IPS DF 4.7 (cell line): ENCODE data around the gene CHRND.

Source experiments
- DNase-seq: peaks from one replicate; pipeline ENCODE4 v3.0.0-alpha.2; 2013; ENCODE audit warnings: low spot score; ENCODE audit errors: extremely low read depth

Gene CHRND

DNA sequence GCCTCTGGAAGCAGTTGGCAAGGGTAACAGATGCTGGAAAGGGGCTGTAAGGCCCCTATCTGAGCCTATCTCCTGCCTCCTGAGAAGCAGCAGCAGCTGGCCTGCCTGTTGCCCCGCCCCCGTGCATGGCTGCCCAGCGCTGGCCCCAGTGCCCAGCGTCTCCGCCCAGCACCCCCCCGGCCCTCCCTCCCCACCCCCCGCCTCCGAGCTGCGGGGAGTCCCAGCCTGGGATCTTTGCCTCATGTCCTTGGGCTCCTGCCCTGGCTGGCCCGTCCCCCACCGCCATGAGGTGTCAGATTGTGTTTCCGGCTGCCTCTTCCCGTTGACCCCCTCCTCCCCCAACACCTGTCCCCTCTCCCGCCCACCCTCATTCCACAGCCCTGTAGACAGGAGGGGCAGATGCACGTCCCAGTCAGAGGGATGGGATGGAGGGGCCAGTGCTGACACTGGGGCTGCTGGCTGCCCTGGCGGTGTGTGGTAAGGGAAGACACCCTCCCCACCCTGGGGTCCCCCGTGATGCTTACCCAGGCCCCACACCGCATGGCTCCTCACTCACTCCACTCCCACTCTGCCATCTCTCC, at the start of gene CHRND:
TSS of gene CHRND (plus strand) at position 370 of the 581 bp plus-strand sequence. CDS start at position 426, 56 bp downstream.
- DNase-seq = no peak

DNA sequence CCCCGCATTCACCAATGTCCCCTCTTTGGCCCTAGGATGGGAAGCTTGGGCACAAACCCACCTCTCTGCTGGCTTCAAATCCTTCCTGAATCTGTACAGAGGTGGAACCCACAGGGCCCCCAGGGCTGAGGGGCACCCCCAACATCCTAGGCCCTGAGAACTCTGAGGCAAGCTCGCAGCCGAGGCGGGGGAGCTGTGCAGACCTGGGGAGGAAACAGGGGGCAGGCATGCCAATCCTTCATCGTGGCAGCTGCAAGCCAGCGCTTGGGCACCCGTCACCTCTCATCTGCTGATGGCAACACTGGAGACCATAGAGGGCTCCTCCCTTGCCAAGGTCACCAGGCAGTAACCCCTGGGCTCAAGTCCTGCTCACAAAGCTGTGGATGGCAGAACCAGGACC, 49.2 kb upstream of the CHRND start:
- no peak for DNase-seq

DNA sequence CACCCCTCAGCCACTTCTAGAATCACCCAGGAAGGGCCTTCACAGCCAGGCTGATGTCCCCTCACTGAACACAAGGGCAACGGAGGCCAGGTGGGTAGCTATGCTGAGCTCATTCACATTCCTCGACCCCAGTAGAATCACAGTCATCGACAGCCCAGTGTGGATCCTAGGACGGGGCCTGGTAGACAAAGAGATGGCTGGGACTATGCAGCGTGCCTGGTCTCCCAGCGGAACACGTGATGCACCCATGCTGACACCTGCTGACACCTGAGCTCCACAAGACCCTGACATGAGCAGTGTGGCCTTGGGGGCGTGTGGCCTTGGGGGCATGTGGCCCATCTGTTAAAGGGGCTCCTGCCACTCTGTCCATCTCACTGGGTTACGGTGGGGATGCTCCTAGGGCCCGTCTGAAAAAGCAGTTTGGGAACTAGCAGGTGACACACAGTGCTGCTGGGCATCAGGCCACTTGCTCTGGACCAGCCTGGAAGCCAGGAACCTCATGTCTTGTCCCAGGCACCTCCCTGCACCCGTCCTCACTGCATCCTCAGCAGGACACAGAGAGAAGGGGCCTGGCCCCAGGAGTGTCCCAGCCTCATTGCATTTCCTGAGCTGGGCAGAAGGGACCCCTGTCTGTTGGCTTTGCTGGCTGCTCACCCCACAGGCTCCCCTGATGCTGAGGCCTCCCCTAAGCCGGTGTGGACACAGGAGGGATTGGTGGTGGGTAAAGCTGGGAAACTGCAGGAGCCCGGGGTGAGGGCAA, 48.0 kb upstream of the CHRND start:
- DNase-seq = no peak

DNA sequence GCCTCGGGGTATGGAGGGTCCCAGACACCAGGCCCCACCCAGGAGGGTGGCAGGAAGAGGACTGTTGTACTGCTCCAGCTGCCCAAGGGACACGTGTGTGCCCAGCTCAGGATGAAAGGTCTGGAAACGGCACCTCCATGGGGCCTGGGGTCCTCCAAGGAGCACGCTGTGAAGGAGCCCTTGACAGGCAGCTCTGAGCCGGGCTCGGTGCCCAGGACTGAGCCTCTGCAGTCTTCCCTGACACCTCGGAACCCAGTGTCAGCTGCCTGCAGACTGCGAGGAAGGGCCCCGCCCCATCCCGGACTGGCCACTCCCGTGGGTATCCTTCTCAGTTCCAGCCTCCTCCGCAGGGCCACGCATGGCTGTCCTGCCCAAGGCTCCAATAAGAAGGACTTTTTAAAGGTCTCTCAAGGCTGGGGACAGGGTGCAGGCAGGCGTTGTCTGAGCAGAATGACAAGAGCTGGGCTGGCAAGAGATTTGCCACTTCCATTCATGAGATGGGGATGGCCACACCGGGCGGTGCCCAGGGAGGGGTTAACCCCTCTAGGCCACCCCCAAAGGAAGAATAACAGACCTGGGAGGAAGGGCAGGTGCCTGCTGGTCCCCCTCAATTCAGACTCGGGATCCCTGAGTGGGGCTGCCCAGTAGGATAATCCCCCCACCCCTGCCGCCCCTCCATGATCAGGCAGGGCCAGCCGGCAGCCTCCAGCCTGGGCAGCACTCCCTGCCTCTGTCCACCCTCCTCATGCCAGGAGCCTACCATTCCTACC, 47.2 kb upstream of the CHRND start:
- no peak for DNase-seq

DNA sequence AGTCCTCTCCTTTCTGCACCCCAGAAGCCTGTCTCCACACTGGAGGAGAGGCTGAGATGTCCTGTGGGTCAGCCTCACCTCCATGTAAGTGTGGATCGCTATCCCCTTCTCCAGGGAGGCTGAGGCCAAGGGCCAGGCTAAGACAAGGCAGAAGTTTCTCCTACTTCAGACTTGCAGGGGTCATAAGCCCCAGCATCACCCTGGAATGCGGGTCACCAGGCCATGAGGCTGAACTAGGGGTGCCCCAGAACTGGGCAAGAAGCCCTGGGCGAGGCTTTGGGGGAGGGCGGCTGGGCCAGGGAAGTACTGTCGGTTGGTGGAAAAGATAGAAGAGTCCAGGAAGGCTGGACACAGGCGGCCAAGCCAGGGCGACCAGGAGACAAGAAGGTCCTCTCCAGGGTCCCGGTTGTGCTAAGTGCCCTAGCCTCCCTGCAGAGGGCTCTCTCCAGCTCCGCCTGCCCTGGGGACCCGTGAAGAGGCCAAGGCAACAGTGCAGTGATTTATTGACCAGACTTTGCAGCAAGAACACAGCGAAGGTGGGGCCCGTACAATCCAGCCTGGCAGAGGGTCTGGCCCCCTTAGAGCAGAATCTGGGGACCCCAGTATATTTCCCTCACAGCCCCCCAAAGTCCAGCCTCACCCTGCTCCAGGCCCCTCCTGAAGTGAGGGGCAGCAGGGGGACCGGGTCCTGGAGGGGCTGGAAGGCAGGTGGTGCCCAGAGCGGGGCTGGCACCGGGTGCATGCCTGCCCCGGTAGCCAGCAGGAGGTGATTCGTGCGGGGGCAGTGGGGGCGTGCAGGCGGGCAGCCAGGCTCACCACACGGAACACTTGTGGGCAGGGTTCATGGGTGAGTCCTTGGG, 46.4 kb upstream of the CHRND start:
- DNase-seq = no peak

DNA sequence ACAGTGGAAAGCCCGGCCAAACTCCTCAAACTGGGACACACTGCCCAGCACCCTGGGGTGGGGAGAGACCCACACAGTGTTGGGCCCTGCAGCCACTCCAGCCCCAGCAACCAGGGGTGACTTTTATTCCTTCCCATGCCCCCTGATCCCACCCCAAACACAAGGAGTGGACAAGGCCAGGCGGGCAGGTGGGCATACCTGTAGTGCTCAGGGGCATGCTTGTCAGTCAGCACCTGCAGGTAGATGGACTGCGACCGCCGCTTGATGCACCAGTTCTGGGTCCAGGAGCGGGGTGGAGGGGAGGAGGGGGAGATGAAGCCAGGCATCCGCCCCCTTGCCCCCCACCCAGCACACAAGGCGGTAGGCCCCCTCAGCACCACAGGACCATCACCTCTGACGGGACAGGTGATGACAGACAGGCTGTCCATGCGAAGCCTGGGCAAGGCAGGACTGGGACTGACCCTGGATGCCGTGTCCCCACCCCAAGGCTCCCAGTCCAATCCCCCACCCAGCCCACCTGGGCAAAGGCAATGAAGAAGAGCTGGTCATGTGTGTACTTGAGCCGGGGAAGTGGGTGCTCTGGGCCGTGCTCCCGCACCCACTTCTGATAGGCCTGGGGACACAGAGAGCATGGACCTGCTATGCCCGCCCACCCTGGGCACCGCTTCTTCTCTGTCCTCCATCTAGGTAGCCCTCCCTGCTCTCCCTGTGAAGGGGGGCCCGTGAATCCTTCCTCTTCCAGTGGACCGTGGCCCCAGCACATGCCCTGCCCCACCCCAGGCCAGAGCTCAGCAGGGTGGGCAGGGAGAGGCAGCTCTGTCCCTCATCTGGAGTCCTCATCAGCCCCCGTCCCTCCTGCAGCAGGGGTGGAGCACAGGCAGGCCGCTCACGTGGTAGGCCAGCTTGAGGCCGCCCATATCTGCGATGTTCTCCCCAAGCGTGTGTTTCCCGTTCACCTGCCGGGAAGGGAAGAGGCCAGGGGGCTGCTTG, 45.5 kb upstream of the CHRND start:
- DNase-seq = no peak

DNA sequence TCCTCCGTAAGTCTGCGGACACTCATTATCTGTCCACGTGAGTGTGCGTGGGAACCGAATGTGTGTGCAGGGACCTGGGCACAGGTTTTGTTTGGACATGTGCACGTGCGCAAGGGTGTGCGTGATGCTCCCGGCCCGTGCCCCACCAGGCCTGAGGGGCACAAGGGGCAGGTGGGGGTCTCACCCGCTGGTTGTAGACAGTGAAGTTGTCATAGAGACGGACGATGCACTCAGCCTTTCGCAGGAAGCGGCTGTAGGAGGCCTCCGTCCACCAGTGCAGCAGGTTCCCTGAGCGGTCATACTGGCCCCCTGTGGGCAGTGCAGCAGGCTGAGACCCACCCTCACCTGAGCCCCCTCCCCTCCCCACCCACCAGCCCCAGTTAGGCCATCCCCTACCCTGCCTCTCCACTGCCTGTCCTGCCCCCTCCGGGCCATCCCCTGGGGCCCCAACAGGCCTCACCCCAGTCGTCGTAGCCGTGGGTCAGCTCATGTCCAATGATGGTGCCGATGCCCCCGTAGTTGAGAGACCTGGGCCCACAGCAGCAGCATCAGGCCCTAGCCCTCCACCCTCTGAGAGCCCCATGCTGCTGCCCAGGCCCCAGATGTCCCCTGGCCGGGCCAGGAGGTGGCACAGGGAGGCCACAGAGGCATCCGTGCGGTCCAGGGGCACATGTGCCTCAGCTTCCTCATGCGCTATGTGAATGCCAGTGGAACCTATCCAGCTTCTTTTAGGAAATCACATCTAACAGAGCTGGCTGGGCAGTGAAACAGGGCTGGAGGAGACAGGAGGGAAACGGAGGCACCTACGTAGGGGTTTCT, 44.4 kb upstream of the CHRND start:
- no peak for DNase-seq

DNA sequence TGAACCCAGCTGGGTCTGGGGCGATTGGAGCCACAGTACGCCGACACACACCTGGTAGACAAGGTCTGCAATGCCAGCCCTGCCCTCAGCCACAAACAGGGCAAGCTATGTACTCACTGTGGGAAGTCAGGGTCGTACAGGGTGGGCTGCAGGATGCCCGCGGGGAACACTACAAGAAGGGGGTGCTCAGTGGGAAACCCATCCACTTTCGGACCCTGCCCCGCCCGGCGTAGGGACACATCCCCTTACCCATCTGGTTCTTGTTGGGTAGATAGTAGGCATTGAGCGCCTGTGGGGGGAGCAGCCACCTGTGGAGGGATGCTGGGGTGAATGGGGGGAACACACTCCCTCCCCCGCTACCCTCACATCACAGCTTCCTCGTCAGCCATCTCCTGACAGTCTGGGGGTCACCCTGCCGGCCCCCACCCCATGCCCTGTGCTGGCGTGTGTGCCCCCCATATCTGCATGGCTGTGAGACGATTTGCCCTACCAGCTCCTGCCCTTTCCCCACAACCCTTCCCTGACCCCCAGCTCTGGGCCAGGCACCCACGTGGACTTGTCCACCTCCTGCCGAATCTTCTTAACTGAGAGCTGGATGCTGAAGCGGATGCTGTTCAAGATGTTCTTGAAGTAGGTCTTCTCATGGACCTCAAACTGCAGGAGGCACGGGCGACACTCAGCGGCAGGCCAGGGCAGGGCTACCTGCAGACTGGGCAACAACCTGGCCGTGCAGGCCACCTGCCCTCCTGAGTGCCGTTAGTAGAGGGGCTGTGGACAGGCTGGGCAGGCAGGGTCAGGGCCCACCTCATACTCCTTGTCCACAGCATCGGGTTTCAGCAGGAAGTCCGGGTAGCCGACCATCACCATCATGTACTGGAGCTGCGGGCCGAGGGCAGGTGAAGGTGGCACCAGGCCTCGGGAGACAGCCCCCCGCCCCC, 43.4 kb upstream of the CHRND start:
- DNase-seq = no peak

DNA sequence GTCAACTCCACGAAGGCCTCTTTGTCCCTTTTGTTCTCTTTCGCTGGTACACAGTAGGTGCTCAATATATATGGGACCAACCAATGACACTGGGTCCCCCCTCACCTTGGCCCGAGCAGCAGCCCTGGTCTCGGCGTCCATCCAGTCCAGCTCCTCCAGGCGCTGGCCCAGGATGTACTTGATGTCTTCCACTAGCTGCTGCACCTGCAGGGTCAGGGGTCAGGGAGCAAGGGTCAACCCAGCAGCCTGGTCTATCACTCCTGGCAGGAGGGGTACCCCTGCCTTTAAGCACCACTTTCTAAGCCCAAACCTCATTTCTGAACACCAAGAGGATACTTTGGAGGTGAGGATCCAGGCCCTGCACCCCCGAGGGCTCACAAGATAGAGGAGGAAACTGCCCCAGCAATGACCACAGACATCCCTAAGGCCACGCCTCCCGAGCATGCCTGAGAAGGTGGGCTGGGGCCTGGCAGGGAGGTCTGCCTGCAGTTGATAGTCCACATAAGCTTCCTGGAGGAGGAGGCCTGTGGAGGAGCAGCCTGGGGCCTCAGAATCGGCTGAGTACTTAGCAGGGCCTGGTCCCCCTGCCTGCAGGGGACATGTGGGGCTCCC, 42.5 kb upstream of the CHRND start:
- DNase-seq = no peak

DNA sequence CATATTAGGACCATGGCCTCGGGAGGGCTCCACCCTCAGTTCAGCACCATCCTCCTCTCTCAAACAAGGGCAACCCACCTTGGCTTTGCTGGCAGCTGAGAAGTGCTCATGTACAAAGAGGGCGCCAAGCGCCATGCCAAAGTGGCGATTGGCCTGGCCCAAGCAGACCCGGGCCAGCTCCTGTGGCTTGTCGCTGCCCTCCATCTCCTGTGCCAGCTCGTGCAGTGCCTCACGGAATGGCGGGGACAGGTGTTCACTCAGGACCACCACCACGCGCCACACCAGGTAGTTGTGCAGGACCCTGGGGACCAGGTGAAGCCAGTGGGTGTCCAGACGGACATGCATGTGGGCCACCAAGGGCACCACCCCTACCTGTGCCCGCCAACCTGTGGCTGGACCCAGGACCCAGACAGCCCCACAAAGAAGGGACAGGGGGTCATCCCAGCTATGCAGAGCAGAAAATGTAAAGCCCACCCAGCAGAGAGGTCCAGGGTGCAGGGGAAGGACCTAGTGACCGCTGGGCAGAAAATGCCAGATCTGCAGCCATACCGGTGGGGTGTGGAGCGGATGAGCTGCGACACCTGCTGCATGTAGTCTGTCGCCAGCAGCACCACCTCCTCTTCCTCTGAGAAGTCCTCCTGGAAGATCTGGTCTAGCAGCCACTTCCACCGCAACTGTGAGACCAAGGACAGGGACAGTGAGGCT, 41.9 kb upstream of the CHRND start:
- no peak for DNase-seq

DNA sequence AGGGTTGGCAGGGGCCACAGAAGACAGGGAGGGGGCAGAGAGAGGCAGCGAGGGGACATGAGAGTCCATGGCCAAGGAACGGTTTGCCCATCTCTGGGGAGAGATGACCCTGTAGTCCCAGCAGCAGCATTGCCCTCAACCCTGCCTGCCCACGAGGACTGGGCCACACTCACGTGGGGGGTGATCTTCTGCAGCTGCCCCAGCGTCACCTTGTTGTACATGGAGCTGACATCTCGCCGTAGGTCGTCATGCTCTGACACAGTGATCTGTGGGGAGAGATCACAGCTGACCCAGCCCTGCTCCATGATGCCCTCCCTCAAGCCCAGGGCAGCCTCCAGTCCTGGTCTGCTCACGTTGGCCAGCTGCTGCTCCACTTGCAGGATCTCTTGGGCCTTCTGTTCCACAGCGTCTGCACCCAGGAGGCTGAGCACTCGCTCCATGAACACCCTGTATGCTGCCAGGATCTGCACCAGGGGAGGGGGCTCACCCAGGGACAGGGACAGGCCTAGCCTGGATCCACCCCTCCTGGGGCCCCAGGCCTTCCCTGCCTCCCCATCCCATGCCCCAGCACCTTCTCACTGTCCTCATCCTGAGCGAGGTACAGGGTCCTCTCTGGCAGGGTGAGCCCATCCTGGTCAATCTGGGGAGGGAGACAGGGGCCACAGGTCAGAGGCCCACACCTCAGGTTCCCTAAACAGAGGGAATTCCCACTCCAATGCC, 41.2 kb upstream of the CHRND start:
- DNase-seq = no peak

DNA sequence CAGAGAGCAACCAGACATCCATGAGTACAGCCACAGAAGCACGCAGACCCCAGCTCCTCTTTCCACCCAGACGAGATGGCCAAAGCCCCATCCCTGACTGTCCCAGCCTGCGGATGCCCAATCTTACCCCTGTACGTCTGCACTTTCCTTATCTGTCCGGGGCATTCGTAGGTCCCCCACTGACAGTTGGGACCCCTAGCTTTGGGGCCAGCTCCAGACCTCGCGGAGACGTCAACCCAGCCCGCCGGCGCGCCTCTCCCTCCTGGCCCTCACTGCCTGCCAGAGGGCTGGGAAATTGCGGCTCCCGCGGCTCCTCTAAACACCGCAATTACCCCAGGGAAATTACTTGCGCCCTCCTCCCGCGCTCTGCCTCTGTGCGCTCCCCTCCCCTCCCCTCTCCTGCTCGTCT, 40.6 kb upstream of the CHRND start:
- DNase-seq = no peak

DNA sequence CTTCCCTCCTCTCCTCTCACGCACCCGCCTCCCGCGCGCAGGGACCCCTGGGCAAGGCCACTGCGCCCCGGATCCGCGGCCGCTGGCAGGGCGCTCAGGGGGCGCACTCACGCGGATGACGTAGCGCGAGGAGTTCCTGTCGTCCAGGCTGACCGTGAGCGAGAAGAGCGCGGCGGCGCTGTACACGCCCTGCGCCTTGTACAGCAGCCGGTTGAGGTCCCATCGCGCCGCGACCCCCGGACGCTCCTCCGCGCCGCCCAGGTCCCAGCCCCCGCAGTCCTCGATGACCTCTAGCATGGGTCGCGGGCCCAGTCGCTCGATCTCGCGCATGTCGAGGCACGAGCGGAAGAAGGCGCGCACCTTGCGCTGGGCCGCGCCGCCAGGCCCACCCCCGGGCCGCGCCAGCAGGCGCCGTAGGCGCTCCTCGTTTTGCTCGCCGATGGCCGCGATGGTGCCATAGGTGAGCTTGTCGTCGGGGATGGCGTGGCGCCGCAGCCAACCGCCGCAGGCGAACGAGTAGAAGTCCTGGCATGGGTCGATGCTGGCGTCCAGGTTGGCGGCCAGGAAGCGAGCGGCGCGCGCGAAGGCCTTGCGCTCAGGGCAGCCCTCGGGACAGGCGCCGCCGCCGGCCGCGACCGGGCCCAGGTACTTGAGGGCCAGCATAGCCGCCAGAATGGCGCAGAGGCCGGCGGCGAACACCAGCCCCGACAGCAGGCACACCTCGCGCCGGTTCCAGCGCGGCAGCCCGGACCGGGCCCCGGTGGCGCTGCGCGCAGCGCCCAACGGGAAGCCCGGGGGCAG, 40.0 kb upstream of the CHRND start:
- DNase-seq = no peak

DNA sequence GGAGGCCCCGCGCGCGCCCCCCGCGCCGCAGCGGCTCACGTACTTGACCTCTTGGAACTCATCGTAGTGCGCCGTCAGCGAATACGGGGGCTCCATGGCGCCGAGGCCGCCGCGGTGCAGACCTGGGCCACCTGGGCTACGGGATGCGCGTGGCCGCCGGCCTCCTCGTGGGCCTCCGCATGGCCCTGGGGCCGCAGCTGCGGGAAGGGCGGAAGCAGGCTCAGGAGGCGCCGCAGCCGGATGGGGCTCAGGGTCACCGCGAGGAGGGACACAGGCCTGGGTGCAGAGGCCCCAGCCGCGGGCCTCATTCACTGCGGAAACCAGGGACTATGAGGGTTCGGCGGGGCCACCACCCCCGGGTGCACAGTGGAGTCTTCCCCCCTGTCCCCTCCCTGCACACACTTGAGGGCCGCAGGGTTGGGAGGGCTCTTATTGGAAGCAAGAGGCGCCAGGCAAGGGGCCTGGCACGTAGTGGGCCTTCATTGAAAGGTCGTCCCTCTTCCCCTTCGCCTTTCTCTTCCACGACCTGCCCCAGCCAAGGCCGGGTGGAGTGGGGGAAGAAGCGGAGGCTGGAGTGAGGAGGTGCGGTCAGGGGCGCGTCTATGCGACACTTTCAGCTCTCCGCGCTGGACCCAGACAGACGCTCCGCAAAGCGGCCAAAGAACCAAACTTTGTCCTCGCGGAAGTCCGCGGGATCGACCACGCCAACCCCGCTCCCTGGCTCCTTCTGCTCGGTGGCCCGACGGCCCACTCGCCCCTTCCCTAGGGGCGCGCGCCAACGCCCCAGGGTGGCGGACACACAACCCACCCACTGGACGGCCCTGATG, 39.2 kb upstream of the CHRND start:
- no peak for DNase-seq
